Astrocyte of the spinal cord (primary cell): Measurements from ENCODE around the gene REL.

Experiments used
- DNase-seq: peaks from one replicate; pipeline ENCODE4 v3.0.0; 2011; ENCODE audit warnings: low read depth, low spot score
- H3K4me3 ChIP-seq: 2 replicates; pipeline ENCODE4 v1.5.1; 2011; ENCODE audit warnings: low read depth, mild to moderate bottlenecking, low read length, moderate library complexity
- CTCF ChIP-seq: IDR thresholded peaks from 2 replicates; pipeline ENCODE4 v1.5.1; 2012; ENCODE audit warnings: low read depth, mild to moderate bottlenecking, low read length, inconsistent platforms
- in situ Hi-C: cut with HindIII; loops from 2 replicates; pipeline ENCODE4 v1.10.0; 2017; ENCODE audit warnings: low sequenced_read_pairs

REL gene

GRCh38 chr2:60852282-60852860, 29.0 kb upstream of the REL start:
- no peak for DNase-seq
- no peak for TF ChIP-seq CTCF
- in situ Hi-C loops = no loop called here
- H3K4me3 ChIP-seq = no peak overlapping the region

- H3K4me3 ChIP-seq = no peak overlapping the region
- no peak for DNase-seq
- no peak for TF ChIP-seq CTCF
- in situ Hi-C loops = no loop called here
These were observed 27.8 kb upstream of the REL start for GRCh38 chr2:60853531-60853930.

GRCh38 chr2:60855989-60856669, 25.2 kb upstream of the REL start:
- TF ChIP-seq CTCF = no peak
- in situ Hi-C loops = no loop called here
- no peak overlapping the region for H3K4me3 ChIP-seq
- no peak for DNase-seq

- no peak for TF ChIP-seq CTCF
- in situ Hi-C loops = no loop called here
- DNase-seq = no peak
- H3K4me3 ChIP-seq = no peak overlapping the region
These were observed 24.3 kb upstream of the REL start for GRCh38 chr2:60857056-60857455.

GRCh38 chr2:60858897-60859311, 22.5 kb upstream of the REL start:
- DNase-seq = no peak
- no peak for TF ChIP-seq CTCF
- in situ Hi-C loops = no loop called here
- H3K4me3 ChIP-seq = no peak overlapping the region

- TF ChIP-seq CTCF = no peak
- DNase-seq = no peak
- H3K4me3 ChIP-seq = no peak overlapping the region
- in situ Hi-C loops = no loop called here
These were observed 19.6 kb upstream of the REL start for GRCh38 chr2:60861736-60862135.
